MG63 (cell line): ENCODE results near the gene ZNF138. TPM values are rescaled to one million over a fixed set of nuclear protein-coding genes. Genes with fewer than 3 reads are reported as not detected.

Experiments
- DNase-seq: peaks from one replicate; pipeline ENCODE4 v3.0.0-alpha.2; 2020
- H3K27me3 ChIP-seq: fragments of 250-450 bp; sonication (Bioruptor Pico); 2 replicates; pipeline ENCODE4 v1.5.1; 2020; ENCODE audit warnings: mild to moderate bottlenecking, moderate library complexity
- H3K36me3 ChIP-seq: fragments of 250-450 bp; sonication (Bioruptor Pico); 2 replicates; pipeline ENCODE4 v1.5.1; 2020; ENCODE audit warnings: mild to moderate bottlenecking, moderate library complexity
- H3K4me3 ChIP-seq: fragments of 250-450 bp; sonication (Bioruptor Pico); 2 replicates; pipeline ENCODE4 v1.5.1; 2020; ENCODE audit warnings: mild to moderate bottlenecking, moderate library complexity
- H3K9me3 ChIP-seq: fragments of 250-450 bp; sonication (Bioruptor Pico); 2 replicates; pipeline ENCODE4 v1.5.1; 2020; ENCODE audit warnings: mild to moderate bottlenecking, moderate library complexity
- total RNA-seq: library from RNA; depleted of rRNA; stranded (reverse); fragments of >200 nt; shearing (Covaris generic); gene quantifications from 2 replicates; pipeline ENCODE4 v1.2.3, GENCODE V29; 2014; ENCODE audit warnings: low replicate concordance; rRNA removed

The ZNF138 gene
- total RNA-seq, 1 experiment from 2014 or later = not detected

GRCh38 chr7:64880322-64881297 is 86.4 kb downstream of the ZNF138 start:
- no peak for DNase-seq
- H3K9me3 ChIP-seq = no peaks in the 10 kb centered on the region
- no peak overlapping the region for H3K4me3 ChIP-seq
- no peaks in the 10 kb centered on the region for H3K27me3 ChIP-seq
- no peaks in the 10 kb centered on the region for H3K36me3 ChIP-seq

- H3K9me3 ChIP-seq = no peaks in the 10 kb centered on the region
- DNase-seq = no peak
- H3K4me3 ChIP-seq = no peak overlapping the region
Observed at GRCh38 chr7:64881461-64882287, 87.4 kb downstream of the ZNF138 start.

GRCh38 chr7:64882341-64883112 is 88.3 kb downstream of the ZNF138 start:
- Histone ChIP-seq H3K27me3 (no peaks in the 10 kb centered on the region), H3K36me3 (no peaks in the 10 kb centered on the region), H3K9me3 (no peaks in the 10 kb centered on the region), H3K4me3 (no peak overlapping the region)
- no peak for DNase-seq

More at GRCh38 chr7:64881461-64882287, 87.4 kb downstream of the ZNF138 start:
- H3K36me3 ChIP-seq = no peaks in the 10 kb centered on the region
- no peaks in the 10 kb centered on the region for H3K27me3 ChIP-seq

Other genes with a start within 250 kb of the ZNF138 start
- gene ZNF680, start 231.4 kb upstream of the ZNF138 start, total RNA-seq = 5.5 and 15.7 TPM in 2 replicates
- gene ZNF107, start 128.3 kb upstream of the ZNF138 start, total RNA-seq = 0.92 and 2.6 TPM in 2 replicates
- 1.2 TPM in 2 replicates for gene ZNF273, start 108.8 kb downstream of the ZNF138 start, total RNA-seq
- gene ZNF117, start 196.6 kb downstream of the ZNF138 start, total RNA-seq = 0.94 and 3.7 TPM in 2 replicates
- 3.3 and 3.7 TPM in 2 replicates for gene ERV3-1, start 212.3 kb downstream of the ZNF138 start, total RNA-seq